ENCODE results near the gene GTF3C5. TPM values are rescaled to one million over a fixed set of nuclear protein-coding genes. Genes with fewer than 3 reads are reported as not detected.

The GTF3C5 gene
- total RNA-seq, 1 experiment from 2014 or later = 79.6 TPM

DNA sequence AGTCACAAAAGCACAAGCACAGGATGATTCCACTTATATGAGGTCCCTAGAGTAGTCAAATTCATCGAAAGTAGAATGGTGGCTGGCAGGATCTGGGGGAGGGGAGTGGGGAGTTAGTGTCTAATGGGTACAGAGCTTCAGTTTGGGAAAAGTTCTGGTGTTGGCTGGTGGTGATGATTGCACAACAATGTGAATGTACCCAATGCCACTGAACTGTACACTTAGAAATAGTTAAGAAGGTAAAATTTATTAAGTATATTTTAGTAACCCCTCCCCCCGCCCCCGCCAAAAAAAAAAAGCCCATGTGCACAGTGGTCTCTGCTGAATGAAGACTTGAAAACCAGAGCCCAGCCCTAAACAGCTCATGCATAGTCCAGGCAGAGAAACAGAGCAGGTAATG is 24.8 kb upstream of the GTF3C5 start:
- no peaks in the 10 kb centered on the region for H3K9me3 ChIP-seq (ENCODE audit: insufficient read depth, low read depth)
- H4K20me1 ChIP-seq (ENCODE audit: insufficient read depth) = no peaks in the 10 kb centered on the region
- CTCF ChIA-PET = interaction anchor here (1.1 kb wide), 1 partner anchor 16 kb away, joined by 3 read pairs; no protein-coding TSS in a partner anchor
- POLR2A ChIA-PET (ENCODE audit: unreplicated experiment) = interaction anchor here (0.6 kb wide), 1 partner anchor 20 kb away, joined by 9 read pairs; no protein-coding TSS in a partner anchor
- H3F3A ChIP-seq (ENCODE audit: insufficient read depth, low read depth) = no peaks in the 10 kb centered on the region
- H3K36me3 ChIP-seq (ENCODE audit: low read depth) = no peaks in the 10 kb centered on the region
- H3K4me3 ChIP-seq = no peak overlapping the region
- intact Hi-C loops (cut with micrococcal nuclease; ENCODE audit: unreplicated experiment) = no loop called here
- H3K9me2 ChIP-seq (ENCODE audit: insufficient read depth) = no peaks in the 10 kb centered on the region
- no peaks in the 10 kb centered on the region for H3K4me1 ChIP-seq (replicated peaks; ENCODE audit: insufficient read depth)
- TF ChIP-seq EZH2 (IDR thresholded peaks at IDR 0.05; ENCODE audit: low read depth) (no peak), CTCF (conservative IDR thresholded peaks at IDR 0.05) (no peak)
- H3K27me3 ChIP-seq (ENCODE audit: insufficient read depth, low read depth) = peaks cover 87% of the 10 kb centered on the region
- no peak for DNase-seq
- no peak overlapping the region for H3K27ac ChIP-seq
- BruUV-seq (replicated peaks) = no TSS peak
- no peak overlapping the region for H3K4me2 ChIP-seq
- no peak overlapping the region for H2AFZ ChIP-seq
- H3K79me2 ChIP-seq (ENCODE audit: low read depth) = no peaks in the 10 kb centered on the region

GRCh38 chr9:133006731-133007352 is 24.0 kb upstream of the GTF3C5 start:
- peaks cover 88% of the 10 kb centered on the region for H3K27me3 ChIP-seq (ENCODE audit: insufficient read depth, low read depth)
- BruUV-seq (replicated peaks) = no TSS peak
- H3K9me3 ChIP-seq (ENCODE audit: insufficient read depth, low read depth) = no peaks in the 10 kb centered on the region
- no peak overlapping the region for H3K4me3 ChIP-seq
- no peak overlapping the region for H3K4me2 ChIP-seq
- no peaks in the 10 kb centered on the region for H4K20me1 ChIP-seq (ENCODE audit: insufficient read depth)
- intact Hi-C loops (cut with micrococcal nuclease; ENCODE audit: unreplicated experiment) = no loop called here
- no peaks in the 10 kb centered on the region for H3K36me3 ChIP-seq (ENCODE audit: low read depth)
- H2AFZ ChIP-seq = no peak overlapping the region
- H3K9me2 ChIP-seq (ENCODE audit: insufficient read depth) = no peaks in the 10 kb centered on the region
- H3K79me2 ChIP-seq (ENCODE audit: low read depth) = no peaks in the 10 kb centered on the region
- H3F3A ChIP-seq (ENCODE audit: insufficient read depth, low read depth) = no peaks in the 10 kb centered on the region
- CTCF ChIA-PET = interaction anchor here (0.6 kb wide), 1 partner anchor 15 kb away, joined by 3 read pairs; no protein-coding TSS in a partner anchor
- no peak for DNase-seq
- H3K4me1 ChIP-seq (replicated peaks; ENCODE audit: insufficient read depth) = no peaks in the 10 kb centered on the region
- H3K27ac ChIP-seq = no peak overlapping the region
- TF ChIP-seq EZH2 (IDR thresholded peaks at IDR 0.05; ENCODE audit: low read depth) = no peak
- TF ChIP-seq CTCF (conservative IDR thresholded peaks at IDR 0.05) = no peak
- POLR2A ChIA-PET (ENCODE audit: unreplicated experiment) = no interaction called here

- POLR2A ChIA-PET (ENCODE audit: unreplicated experiment) = no interaction called here
- H3K9me3 ChIP-seq (ENCODE audit: insufficient read depth, low read depth) = no peaks in the 10 kb centered on the region; the same call in 1 of the 2 replicates
Observed at GRCh38 chr9:133008406-133008805, 22.4 kb upstream of the GTF3C5 start.

More at GRCh38 chr9:133008406-133008805, 22.4 kb upstream of the GTF3C5 start:
- Histone ChIP-seq H2AFZ (no peak overlapping the region), H3K4me2 (no peak overlapping the region), H3K27me3 (ENCODE audit: insufficient read depth, low read depth) (peaks cover 86% of the 10 kb centered on the region), H3K9me2 (ENCODE audit: insufficient read depth) (no peaks in the 10 kb centered on the region), H3K79me2 (ENCODE audit: low read depth) (no peaks in the 10 kb centered on the region), H4K20me1 (ENCODE audit: insufficient read depth) (no peaks in the 10 kb centered on the region), H3K27ac (no peak overlapping the region), H3F3A (ENCODE audit: insufficient read depth, low read depth) (no peaks in the 10 kb centered on the region), H3K4me1 (replicated peaks; ENCODE audit: insufficient read depth) (no peaks in the 10 kb centered on the region), H3K4me3 (no peak overlapping the region), H3K36me3 (ENCODE audit: low read depth) (no peaks in the 10 kb centered on the region)
- intact Hi-C loops (cut with micrococcal nuclease; ENCODE audit: unreplicated experiment) = no loop called here
- no peak for DNase-seq
- no TSS peak for BruUV-seq (replicated peaks)
- CTCF ChIA-PET = no interaction called here
- no peak for TF ChIP-seq EZH2 (IDR thresholded peaks at IDR 0.05; ENCODE audit: low read depth)
- TF ChIP-seq CTCF (conservative IDR thresholded peaks at IDR 0.05) = no peak

Data from PC-9 (cell line).